Activated T-cell treated with anti-CD3 and anti-CD28 coated beads, Interleukin-2, amount 50 U/mL, for 24 hours (primary cell): Measurements from ENCODE around the gene TBC1D14.
A peak's percentile ranks its signal among the peaks of the same experiment; 100 is the strongest.

Source experiments
- DNase-seq: peaks from one replicate; pipeline ENCODE4 v3.0.0-alpha.2; 2020
- H3K27ac Mint-ChIP-seq: 2 replicates; pipeline ENCODE4 v1.8.0; 2020; ENCODE audit warnings: mild to moderate bottlenecking, mixed read lengths
- H3K27me3 Mint-ChIP-seq: 2 replicates; pipeline ENCODE4 v1.8.0; 2020; ENCODE audit warnings: mixed read lengths
- H3K36me3 Mint-ChIP-seq: 2 replicates; pipeline ENCODE4 v1.8.0; 2020; ENCODE audit warnings: low read depth, mixed read lengths
- H3K4me1 Mint-ChIP-seq: 2 replicates; pipeline ENCODE4 v1.8.0; 2020; ENCODE audit warnings: low read depth, mixed read lengths
- H3K4me3 Mint-ChIP-seq: 2 replicates; pipeline ENCODE4 v1.8.0; 2020; ENCODE audit warnings: mild to moderate bottlenecking, moderate library complexity, mixed read lengths
- H3K9me3 Mint-ChIP-seq: 2 replicates; pipeline ENCODE4 v1.8.0; 2020; ENCODE audit warnings: mixed read lengths

Gene TBC1D14

GRCh38 chr4:6925357-6925836 lies 15.8 kb downstream of the TBC1D14 start:
- no peaks in the 10 kb centered on the region for H3K9me3 Mint-ChIP-seq
- H3K4me1 Mint-ChIP-seq: peaks cover 82% of the 10 kb centered on the region
- no peak for DNase-seq
- peaks cover 72% of the 10 kb centered on the region for H3K36me3 Mint-ChIP-seq
- H3K27ac Mint-ChIP-seq: peak overlapping the region; percentile 82
- H3K4me3 Mint-ChIP-seq: peak overlapping the region; percentile 51
- no peaks in the 10 kb centered on the region for H3K27me3 Mint-ChIP-seq

GRCh38 chr4:6926081-6926480 lies 16.5 kb downstream of the TBC1D14 start:
- Mint-ChIP-seq H3K27ac (peak overlapping the region; percentile 82), H3K9me3 (no peaks in the 10 kb centered on the region), H3K27me3 (no peaks in the 10 kb centered on the region), H3K4me1 (peaks cover 76% of the 10 kb centered on the region), H3K36me3 (peaks cover 73% of the 10 kb centered on the region), H3K4me3 (peak overlapping the region; percentile 51)
- no peak for DNase-seq

- Mint-ChIP-seq H3K4me1 (peaks cover 81% of the 10 kb centered on the region), H3K27ac (peak overlapping the region; percentile 82), H3K36me3 (peaks cover 80% of the 10 kb centered on the region), H3K27me3 (no peaks in the 10 kb centered on the region), H3K4me3 (peak overlapping the region; percentile 51), H3K9me3 (no peaks in the 10 kb centered on the region)
- peak; percentile 60 for DNase-seq
These were observed 17.3 kb downstream of the TBC1D14 start for GRCh38 chr4:6926681-6927478.

GRCh38 chr4:6928081-6928480 lies 18.5 kb downstream of the TBC1D14 start:
- Mint-ChIP-seq H3K27ac (no peak overlapping the region), H3K4me1 (peaks cover 75% of the 10 kb centered on the region), H3K27me3 (no peaks in the 10 kb centered on the region), H3K4me3 (no peak overlapping the region), H3K9me3 (no peaks in the 10 kb centered on the region), H3K36me3 (peaks cover 80% of the 10 kb centered on the region)
- no peak for DNase-seq

GRCh38 chr4:6929339-6929811 lies 19.7 kb downstream of the TBC1D14 start:
- peaks cover 77% of the 10 kb centered on the region for H3K4me1 Mint-ChIP-seq
- no peak overlapping the region for H3K4me3 Mint-ChIP-seq
- no peaks in the 10 kb centered on the region for H3K27me3 Mint-ChIP-seq
- no peaks in the 10 kb centered on the region for H3K9me3 Mint-ChIP-seq
- H3K27ac Mint-ChIP-seq: peak overlapping the region; percentile 44
- DNase-seq: no peak
- H3K36me3 Mint-ChIP-seq: peaks cover 78% of the 10 kb centered on the region

GRCh38 chr4:6929812-6930464 lies 20.3 kb downstream of the TBC1D14 start:
- no peak for DNase-seq
- Mint-ChIP-seq H3K36me3 (peaks cover 78% of the 10 kb centered on the region), H3K4me1 (peaks cover 75% of the 10 kb centered on the region), H3K4me3 (no peak overlapping the region), H3K27ac (no peak overlapping the region), H3K9me3 (no peaks in the 10 kb centered on the region), H3K27me3 (no peaks in the 10 kb centered on the region)

- H3K9me3 Mint-ChIP-seq: no peaks in the 10 kb centered on the region
- H3K4me3 Mint-ChIP-seq: no peak overlapping the region
- peaks cover 67% of the 10 kb centered on the region for H3K4me1 Mint-ChIP-seq
These were observed 22.8 kb downstream of the TBC1D14 start for GRCh38 chr4:6932475-6932874.

GRCh38 chr4:6932918-6933317 lies 23.3 kb downstream of the TBC1D14 start:
- no peak for DNase-seq
- Mint-ChIP-seq H3K27ac (no peak overlapping the region), H3K4me1 (peaks cover 67% of the 10 kb centered on the region), H3K9me3 (no peaks in the 10 kb centered on the region), H3K4me3 (no peak overlapping the region), H3K36me3 (peaks cover 70% of the 10 kb centered on the region), H3K27me3 (no peaks in the 10 kb centered on the region)

More at GRCh38 chr4:6932475-6932874, 22.8 kb downstream of the TBC1D14 start:
- Mint-ChIP-seq H3K27ac (no peak overlapping the region), H3K36me3 (peaks cover 73% of the 10 kb centered on the region), H3K27me3 (no peaks in the 10 kb centered on the region)
- no peak for DNase-seq

GRCh38 chr4:6933691-6934430 lies 24.2 kb downstream of the TBC1D14 start:
- Mint-ChIP-seq H3K4me3 (no peak overlapping the region), H3K4me1 (peaks cover 67% of the 10 kb centered on the region), H3K27me3 (no peaks in the 10 kb centered on the region), H3K36me3 (peaks cover 66% of the 10 kb centered on the region), H3K27ac (peak overlapping the region; percentile 42), H3K9me3 (no peaks in the 10 kb centered on the region)
- no peak for DNase-seq

GRCh38 chr4:6935965-6936364 lies 26.3 kb downstream of the TBC1D14 start:
- Mint-ChIP-seq H3K9me3 (no peaks in the 10 kb centered on the region), H3K27me3 (no peaks in the 10 kb centered on the region), H3K27ac (peak overlapping the region; percentile 53), H3K4me1 (peaks cover 74% of the 10 kb centered on the region), H3K36me3 (peaks cover 63% of the 10 kb centered on the region), H3K4me3 (no peak overlapping the region)
- DNase-seq: no peak

- Mint-ChIP-seq H3K9me3 (no peaks in the 10 kb centered on the region), H3K4me3 (no peak overlapping the region), H3K27me3 (no peaks in the 10 kb centered on the region), H3K27ac (peak overlapping the region; percentile 10), H3K36me3 (peaks cover 51% of the 10 kb centered on the region), H3K4me1 (peaks cover 79% of the 10 kb centered on the region)
- DNase-seq: no peak
These were observed 27.6 kb downstream of the TBC1D14 start for GRCh38 chr4:6937201-6937600.

- DNase-seq: no peak
- no peak overlapping the region for H3K4me3 Mint-ChIP-seq
- H3K4me1 Mint-ChIP-seq: peaks cover 83% of the 10 kb centered on the region
- H3K36me3 Mint-ChIP-seq: peaks cover 48% of the 10 kb centered on the region
- H3K27me3 Mint-ChIP-seq: no peaks in the 10 kb centered on the region
- no peaks in the 10 kb centered on the region for H3K9me3 Mint-ChIP-seq
- peak overlapping the region; percentile 59 for H3K27ac Mint-ChIP-seq
These were observed 28.1 kb downstream of the TBC1D14 start for GRCh38 chr4:6937754-6938153.

GRCh38 chr4:6938237-6938636 lies 28.6 kb downstream of the TBC1D14 start:
- no peaks in the 10 kb centered on the region for H3K27me3 Mint-ChIP-seq
- H3K4me1 Mint-ChIP-seq: peaks cover 86% of the 10 kb centered on the region
- H3K27ac Mint-ChIP-seq: peak overlapping the region; percentile 59
- peaks cover 44% of the 10 kb centered on the region for H3K36me3 Mint-ChIP-seq
- DNase-seq: no peak
- H3K9me3 Mint-ChIP-seq: no peaks in the 10 kb centered on the region
- no peak overlapping the region for H3K4me3 Mint-ChIP-seq

GRCh38 chr4:6938647-6939271 lies 29.1 kb downstream of the TBC1D14 start:
- Mint-ChIP-seq H3K27ac (peak overlapping the region; percentile 49), H3K27me3 (no peaks in the 10 kb centered on the region), H3K9me3 (no peaks in the 10 kb centered on the region), H3K4me1 (peaks cover 87% of the 10 kb centered on the region), H3K36me3 (peaks cover 40% of the 10 kb centered on the region), H3K4me3 (no peak overlapping the region)
- no peak for DNase-seq
